ENCODE measurements around the gene C12orf43. TPM values are rescaled to one million over a fixed set of nuclear protein-coding genes. Genes with fewer than 3 reads are reported as not detected.

Gene C12orf43
- total RNA-seq, 1 donor from 2014 or later: 20.2 TPM

- TF ChIP-seq, protein P1, sequence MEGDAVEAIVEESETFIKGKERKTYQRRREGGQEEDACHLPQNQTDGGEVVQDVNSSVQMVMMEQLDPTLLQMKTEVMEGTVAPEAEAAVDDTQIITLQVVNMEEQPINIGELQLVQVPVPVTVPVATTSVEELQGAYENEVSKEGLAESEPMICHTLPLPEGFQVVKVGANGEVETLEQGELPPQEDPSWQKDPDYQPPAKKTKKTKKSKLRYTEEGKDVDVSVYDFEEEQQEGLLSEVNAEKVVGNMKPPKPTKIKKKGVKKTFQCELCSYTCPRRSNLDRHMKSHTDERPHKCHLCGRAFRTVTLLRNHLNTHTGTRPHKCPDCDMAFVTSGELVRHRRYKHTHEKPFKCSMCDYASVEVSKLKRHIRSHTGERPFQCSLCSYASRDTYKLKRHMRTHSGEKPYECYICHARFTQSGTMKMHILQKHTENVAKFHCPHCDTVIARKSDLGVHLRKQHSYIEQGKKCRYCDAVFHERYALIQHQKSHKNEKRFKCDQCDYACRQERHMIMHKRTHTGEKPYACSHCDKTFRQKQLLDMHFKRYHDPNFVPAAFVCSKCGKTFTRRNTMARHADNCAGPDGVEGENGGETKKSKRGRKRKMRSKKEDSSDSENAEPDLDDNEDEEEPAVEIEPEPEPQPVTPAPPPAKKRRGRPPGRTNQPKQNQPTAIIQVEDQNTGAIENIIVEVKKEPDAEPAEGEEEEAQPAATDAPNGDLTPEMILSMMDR (IDR thresholded peaks at IDR 0.05; ENCODE audit: unreplicated experiment): no peak
- Mint-ChIP-seq H3K27ac (ENCODE audit: unreplicated experiment) (no peak overlapping the region), H3K36me3 (ENCODE audit: low read depth, unreplicated experiment) (no peaks in the 10 kb centered on the region), H3K27me3 (ENCODE audit: unreplicated experiment) (peaks cover 13% of the 10 kb centered on the region), H3K4me3 (ENCODE audit: unreplicated experiment) (no peak overlapping the region), H3K4me1 (ENCODE audit: unreplicated experiment) (no peaks in the 10 kb centered on the region), H3K9me3 (ENCODE audit: unreplicated experiment) (no peaks in the 10 kb centered on the region)
- no peak for DNase-seq (ENCODE audit: low spot score)
These were observed 21.5 kb downstream of the C12orf43 start for GRCh38 chr12:120994589-120995337.

DNA sequence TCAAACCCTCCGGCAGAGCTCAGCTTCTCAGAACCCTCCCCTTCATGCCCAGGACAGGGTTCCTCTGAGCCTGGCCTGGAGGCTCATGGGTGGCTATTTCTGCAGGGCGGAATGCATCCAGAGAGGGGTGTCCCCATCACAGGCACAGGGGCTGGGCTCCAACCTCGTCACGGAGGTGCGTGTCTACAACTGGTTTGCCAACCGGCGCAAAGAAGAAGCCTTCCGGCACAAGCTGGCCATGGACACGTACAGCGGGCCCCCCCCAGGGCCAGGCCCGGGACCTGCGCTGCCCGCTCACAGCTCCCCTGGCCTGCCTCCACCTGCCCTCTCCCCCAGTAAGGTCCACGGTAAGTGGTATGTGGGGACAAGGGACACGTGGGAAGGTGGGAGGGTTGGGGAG, 22.2 kb downstream of the C12orf43 start:
- Mint-ChIP-seq H3K4me1 (ENCODE audit: unreplicated experiment) (no peaks in the 10 kb centered on the region), H3K27ac (ENCODE audit: unreplicated experiment) (no peak overlapping the region), H3K4me3 (ENCODE audit: unreplicated experiment) (no peak overlapping the region), H3K9me3 (ENCODE audit: unreplicated experiment) (no peaks in the 10 kb centered on the region), H3K27me3 (ENCODE audit: unreplicated experiment) (peaks cover 12% of the 10 kb centered on the region), H3K36me3 (ENCODE audit: low read depth, unreplicated experiment) (no peaks in the 10 kb centered on the region)
- TF ChIP-seq, protein P1 (IDR thresholded peaks at IDR 0.05; ENCODE audit: unreplicated experiment): no peak
- DNase-seq (ENCODE audit: low spot score): no peak

- Mint-ChIP-seq H3K36me3 (ENCODE audit: low read depth, unreplicated experiment) (no peaks in the 10 kb centered on the region), H3K27ac (ENCODE audit: unreplicated experiment) (no peak overlapping the region), H3K4me3 (ENCODE audit: unreplicated experiment) (no peak overlapping the region), H3K4me1 (ENCODE audit: unreplicated experiment) (no peaks in the 10 kb centered on the region), H3K27me3 (ENCODE audit: unreplicated experiment) (peaks cover 10% of the 10 kb centered on the region), H3K9me3 (ENCODE audit: unreplicated experiment) (no peaks in the 10 kb centered on the region)
- TF ChIP-seq, protein P1 (IDR thresholded peaks at IDR 0.05; ENCODE audit: unreplicated experiment): no peak
- DNase-seq (ENCODE audit: low spot score): no peak
These were observed 22.8 kb downstream of the C12orf43 start for GRCh38 chr12:120993496-120993895.

- H3K4me3 Mint-ChIP-seq (ENCODE audit: unreplicated experiment): no peak overlapping the region
- no peak for DNase-seq (ENCODE audit: low spot score)
- H3K27ac Mint-ChIP-seq (ENCODE audit: unreplicated experiment): no peak overlapping the region
These were observed 23.3 kb downstream of the C12orf43 start for GRCh38 chr12:120992989-120993388.

GRCh38 chr12:120991965-120992364, 24.3 kb downstream of the C12orf43 start:
- Mint-ChIP-seq H3K4me3 (ENCODE audit: unreplicated experiment) (no peak overlapping the region), H3K27me3 (ENCODE audit: unreplicated experiment) (peaks cover 8% of the 10 kb centered on the region), H3K9me3 (ENCODE audit: unreplicated experiment) (no peaks in the 10 kb centered on the region), H3K4me1 (ENCODE audit: unreplicated experiment) (no peaks in the 10 kb centered on the region), H3K27ac (ENCODE audit: unreplicated experiment) (no peak overlapping the region), H3K36me3 (ENCODE audit: low read depth, unreplicated experiment) (no peaks in the 10 kb centered on the region)
- no peak for DNase-seq (ENCODE audit: low spot score)
- TF ChIP-seq, protein P1 (IDR thresholded peaks at IDR 0.05; ENCODE audit: unreplicated experiment): no peak

More at GRCh38 chr12:120992989-120993388, 23.3 kb downstream of the C12orf43 start:
- TF ChIP-seq, protein P1 (IDR thresholded peaks at IDR 0.05; ENCODE audit: unreplicated experiment): no peak
- H3K27me3 Mint-ChIP-seq (ENCODE audit: unreplicated experiment): peaks cover 8% of the 10 kb centered on the region
- no peaks in the 10 kb centered on the region for H3K36me3 Mint-ChIP-seq (ENCODE audit: low read depth, unreplicated experiment)
- H3K9me3 Mint-ChIP-seq (ENCODE audit: unreplicated experiment): no peaks in the 10 kb centered on the region
- no peaks in the 10 kb centered on the region for H3K4me1 Mint-ChIP-seq (ENCODE audit: unreplicated experiment)
